T-helper 9 cell (primary cell): Measurements from ENCODE around the gene SNX9.
"Not testable (repeated sequence)": the region's sequence is repeated elsewhere in the genome, so short reads cannot be mapped to it uniquely, and the experiment has no call there.

Source experiments
- DNase-seq: peaks from one replicate; pipeline ENCODE4 v3.0.0-alpha.2; 2020

Gene SNX9

DNA sequence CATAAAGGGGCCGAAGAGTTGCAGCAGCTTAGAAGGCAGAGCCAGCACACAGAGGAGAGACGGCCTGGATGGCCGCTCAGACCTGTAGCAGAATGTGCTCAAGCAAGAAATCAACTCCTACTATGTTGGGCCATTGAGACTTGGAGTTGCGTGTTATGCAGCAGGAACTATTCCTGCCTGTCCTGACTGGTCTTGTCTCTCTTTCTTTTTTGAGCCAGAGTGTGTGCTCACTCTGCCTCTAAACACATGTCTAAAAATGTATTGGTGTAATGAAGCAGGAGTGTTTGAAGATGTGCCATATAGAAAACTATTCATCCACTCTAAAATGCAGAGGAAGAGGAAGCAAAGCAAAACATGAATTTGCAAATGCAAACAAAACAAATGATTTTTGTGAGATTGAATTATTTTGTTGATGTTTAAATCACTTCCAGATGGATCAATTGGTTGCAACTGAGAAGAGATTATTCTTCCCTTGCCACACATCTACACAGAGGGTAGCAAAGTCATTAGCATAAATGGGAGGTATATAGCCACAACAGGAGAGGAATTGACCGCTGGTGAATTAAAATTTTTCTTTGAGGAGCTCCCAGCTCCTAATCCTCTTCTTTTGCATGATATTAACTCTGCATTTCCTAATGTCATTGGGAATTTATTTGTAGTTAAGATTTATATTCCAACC is 138.2 kb downstream of the SNX9 start:
- DNase-seq, result no peak

DNA sequence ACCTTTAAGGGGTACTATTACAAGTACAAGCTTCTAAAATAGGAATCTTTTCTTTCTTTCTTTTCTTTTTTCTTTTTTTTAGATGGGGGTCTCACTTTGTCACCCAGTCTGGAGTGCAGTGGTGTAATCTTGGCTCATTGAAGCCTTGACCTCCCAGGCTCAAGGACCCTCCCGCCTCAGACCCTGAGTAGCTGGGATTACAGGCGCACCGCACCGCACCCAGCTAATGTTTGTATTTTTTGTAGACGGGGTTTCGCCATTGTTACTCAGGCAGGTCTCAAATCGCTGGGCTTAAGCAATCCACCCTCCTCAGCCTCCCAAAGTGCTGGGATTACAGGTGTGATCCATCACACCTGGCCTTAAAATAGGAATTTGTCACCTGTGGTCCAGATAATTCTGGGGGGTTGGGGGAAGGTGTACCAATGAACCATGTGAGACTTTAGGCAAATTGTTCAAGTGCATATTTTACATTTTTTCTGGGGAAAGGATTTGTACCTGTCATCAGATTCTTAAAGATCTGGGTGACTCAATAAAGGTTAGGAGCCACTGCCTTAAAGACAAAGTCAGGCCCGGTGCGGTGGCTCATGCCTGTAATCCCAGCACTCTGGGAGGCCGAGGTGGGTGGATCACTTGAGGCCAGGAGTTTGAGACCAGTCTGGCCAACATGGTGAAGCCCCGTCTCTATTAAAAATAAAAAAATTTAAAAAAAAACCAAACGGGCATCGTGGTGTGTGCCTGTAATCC is 139.0 kb downstream of the SNX9 start:
- DNase-seq, result no peak

DNA sequence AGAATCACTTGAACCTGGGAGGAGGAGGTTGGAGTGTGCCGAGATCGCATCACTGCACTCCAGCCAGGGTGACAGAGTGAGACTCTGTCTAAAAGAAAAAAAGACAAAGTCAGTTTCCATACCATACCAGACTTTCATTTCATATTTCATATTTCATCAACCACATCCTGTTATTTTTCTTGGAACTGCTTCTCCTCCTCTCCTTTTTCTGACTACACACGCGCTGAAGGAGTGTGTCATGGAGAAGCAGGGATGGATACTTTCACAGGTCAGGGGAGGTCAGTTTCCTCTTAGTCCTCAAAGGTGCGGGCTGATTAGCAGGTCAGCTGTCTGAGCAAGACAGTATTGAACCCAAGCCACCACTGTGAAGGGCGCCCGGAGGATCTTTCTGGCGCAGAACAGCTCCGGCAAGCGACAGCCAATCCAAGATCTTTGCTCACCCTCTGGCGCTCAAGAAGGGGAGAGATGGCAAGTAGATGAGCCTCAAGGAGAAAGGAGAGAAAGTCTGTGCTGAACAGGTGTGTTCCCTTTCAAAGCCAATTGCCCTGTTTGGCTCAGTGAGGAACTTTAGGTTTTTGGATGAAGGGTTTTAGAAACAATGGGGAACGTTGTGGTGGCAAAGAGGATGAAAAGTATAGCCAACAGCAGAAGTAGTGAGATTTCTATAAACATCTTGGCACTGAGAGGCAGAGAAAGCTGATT is 139.7 kb downstream of the SNX9 start:
- DNase-seq, result no peak

DNA sequence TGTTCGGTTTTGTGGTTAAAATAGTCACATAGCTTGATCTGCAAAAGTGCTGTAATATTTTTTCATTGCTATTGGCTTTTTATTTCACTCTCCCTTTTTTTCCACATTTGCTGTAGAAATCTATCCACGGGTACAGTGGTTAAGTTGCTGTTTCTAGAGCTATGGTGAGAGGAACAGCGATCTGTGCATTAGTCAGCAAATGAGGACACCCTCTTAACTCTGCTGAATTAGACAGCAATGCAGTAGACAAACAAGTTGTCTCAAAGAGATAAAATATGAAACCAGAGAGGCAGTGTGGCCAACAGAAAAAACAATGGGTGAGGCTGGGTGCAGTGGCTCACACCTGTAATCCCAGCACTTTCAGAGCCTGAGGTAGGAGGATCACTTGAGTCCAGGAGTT is 141.1 kb downstream of the SNX9 start:
- DNase-seq, result no peak

DNA sequence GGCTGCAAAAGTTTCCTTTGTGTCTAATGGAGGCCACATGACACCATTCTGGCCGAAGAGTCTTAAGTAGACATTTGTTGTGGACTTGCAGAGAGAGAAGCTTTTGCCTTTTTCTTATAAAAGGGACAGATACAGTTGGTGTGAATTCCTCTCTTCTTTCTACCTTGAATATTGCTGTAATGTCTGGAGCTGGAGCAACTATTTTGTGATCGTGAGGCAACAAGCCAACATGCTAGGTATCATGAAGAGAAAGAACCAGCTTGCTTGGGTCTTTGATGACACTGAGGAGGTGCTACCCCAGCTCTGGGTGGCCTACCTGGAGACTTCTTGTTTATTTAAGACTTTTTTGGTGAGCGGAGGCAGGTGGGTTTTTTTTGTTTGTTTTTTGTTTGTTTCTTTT is 142.3 kb downstream of the SNX9 start:
- DNase-seq, result no peak

DNA sequence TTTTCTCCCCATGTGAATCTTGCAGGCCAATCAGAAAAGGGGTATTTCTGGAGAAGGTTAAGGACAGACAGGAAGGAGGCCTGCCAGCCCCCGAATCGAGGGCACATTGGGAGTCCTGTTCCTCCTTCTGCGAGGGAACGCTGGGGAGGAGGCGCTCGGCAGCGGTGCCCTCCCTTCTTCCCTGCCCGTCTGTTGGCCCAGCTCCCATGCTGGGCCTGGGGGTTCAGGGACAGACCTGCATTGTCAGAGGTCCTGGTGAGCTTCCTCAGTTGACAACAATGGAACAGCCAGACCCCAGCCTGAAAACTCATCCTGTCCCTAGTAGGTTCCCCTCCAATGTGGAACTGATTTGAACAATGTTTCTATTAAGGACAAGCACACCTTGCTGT is 143.5 kb downstream of the SNX9 start:
- no peak for DNase-seq

DNA sequence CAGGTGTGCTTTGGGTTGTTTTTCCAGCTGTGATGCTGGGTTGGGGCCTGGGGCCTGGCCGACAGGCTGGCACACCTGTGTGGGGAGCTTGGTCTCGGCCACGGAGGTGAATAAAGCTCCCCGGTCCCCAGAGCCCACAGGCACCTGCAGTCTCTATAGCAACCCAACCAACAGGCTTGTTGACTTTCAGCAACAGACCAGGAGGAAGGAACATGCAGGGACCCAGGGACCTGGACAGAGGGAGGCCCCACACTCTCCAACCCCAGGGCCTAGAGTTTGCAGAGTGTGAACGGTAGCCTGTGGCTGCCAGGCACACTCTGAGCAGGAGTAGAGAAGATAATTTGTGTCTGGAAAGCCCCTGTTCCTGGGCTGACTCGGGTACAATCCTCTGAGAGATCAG is 144.0 kb downstream of the SNX9 start:
- DNase-seq, result no peak

DNA sequence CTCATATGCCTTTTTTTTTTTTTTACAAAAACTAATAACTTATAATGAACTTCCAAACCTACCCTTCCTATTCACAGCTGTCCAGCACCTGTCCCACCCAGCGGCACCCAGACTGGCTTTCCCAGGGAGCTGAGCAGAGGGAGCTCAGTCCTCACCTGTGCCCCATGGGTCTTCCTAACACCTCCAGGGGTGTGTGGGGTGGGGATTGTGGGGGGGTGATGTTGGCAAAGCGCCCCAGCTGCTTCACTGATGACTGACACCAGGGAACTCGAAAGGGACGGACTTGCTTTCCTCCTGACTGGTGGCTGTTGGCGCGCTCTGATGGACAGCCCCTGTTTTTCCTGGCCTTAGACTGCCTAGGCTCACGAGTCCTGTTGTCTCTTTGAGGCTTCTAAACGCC is 144.4 kb downstream of the SNX9 start:
- no peak for DNase-seq

DNA sequence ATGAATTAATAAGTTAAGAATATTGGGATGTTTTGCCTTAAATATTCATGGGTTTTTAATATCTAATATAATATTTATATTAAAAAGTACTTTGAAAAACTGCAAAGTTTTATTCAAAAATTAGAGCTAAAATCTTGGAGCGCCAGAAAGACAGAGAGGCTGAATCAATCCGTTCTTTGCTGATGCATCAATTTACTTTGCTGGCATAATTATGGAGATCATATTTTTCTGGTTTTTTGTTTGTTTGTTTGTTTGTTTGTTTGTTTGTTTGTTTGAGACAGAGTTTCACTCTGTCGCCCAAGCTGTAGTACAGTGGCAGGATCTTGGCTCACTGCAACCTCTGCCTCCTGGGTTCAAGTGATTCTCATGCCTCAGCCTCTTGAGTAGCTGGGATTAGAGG is 149.1 kb downstream of the SNX9 start:
- not testable (repeated sequence) for DNase-seq

DNA sequence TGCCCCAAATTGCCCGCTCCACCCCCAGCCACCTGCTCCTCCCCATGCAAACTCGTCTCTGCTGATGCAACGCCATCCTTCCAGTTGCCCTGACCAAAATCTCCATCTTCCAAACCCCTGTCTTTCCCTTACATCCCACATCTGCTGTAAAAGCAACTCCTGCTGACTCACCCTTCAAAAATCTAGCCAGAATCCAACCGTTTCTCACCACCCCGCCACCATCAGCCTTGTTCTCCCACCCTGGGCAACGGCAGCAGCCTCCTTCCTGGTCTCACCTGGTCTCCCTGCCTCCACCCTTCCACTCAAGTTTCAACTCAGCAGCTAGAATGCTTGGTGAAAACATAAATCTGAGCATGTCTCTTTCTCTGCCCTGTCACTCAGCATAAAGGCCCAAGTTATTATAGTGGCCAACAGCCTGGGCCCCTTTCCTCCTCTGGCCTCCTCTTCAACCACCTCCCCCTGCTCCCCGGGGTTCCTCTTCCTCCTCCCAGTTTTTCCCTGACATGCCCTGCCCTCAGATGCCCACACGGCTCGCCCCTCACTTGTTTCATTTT is 151.4 kb downstream of the SNX9 start:
- DNase-seq, result no peak

DNA sequence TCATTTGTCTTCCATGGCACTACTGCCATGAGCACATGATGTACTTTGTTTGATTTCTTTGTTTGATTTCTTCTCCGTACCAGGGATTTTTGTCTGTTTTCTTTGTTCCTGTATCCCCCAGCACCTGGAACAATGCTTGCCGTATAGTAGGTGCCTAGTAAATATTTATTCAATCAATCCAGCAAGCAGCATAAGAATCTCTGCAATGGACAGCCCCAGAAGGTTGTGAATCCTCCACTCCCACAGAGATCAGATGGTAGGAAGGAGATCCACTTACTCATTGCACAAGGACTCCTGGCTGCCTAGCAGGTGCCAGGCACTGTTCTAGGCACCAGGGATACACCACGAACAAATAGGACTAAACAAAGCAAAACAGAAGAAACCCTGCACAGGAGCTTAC is 151.9 kb downstream of the SNX9 start:
- DNase-seq, result no peak

DNA sequence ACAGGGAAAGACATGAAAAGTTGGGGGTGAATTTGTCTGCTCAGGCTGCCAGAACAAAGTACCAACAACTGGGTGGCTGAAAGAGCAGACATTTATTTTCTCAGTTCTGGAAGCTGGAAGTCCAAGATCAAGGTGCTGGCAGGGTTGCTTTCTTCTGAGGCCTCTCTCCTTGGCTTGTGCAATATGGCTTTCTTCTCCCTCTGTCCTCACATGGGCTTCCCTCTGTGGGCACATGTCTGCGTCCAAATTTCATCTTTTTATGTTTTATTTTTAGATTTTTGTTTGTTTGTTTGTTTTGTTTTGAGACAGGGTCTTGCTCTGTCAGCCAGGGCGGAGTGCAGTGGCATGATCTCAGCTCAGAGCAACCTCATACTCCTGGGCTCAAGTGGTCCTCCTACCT is 152.4 kb downstream of the SNX9 start:
- no peak for DNase-seq

DNA sequence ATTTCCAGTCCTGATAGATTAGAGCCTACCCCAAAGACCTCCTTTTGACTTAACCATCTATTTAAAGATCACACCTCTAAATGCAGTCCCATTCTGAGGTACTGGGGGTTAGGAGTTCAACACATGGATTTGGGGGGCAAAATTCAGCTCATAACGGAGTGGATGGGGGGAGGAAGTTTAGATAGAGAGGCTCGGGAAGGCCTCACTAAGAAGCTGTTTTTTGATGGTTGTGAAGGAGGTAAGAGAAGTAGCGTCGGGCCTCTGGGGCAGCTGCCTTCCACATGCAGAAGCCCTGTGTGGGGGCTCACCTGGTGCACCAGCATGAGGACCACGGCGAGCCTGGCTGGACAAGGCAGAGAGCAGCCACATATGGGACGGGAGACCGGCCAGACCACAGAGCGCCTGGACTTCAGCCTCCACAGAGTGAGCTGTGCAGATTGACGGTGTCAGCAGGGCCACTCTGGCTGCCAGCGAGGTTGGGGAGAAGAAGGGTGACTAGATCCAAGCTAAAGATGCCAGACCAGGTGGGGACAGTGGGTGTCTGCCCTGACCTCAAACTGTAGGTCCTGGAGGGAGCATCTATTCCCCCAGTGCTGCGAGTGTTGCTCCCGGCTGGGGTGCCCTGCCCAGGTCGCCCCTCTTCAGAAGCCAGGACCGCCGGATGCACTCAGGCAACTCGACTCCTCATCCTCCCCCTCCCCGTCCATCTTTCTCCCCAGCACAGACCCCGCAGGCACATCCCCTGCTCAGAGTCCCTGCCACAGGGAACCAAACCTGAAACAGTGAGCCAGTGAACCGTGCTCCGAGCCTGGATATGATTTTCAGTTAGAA is 153.5 kb downstream of the SNX9 start:
- DNase-seq, result no peak

DNA sequence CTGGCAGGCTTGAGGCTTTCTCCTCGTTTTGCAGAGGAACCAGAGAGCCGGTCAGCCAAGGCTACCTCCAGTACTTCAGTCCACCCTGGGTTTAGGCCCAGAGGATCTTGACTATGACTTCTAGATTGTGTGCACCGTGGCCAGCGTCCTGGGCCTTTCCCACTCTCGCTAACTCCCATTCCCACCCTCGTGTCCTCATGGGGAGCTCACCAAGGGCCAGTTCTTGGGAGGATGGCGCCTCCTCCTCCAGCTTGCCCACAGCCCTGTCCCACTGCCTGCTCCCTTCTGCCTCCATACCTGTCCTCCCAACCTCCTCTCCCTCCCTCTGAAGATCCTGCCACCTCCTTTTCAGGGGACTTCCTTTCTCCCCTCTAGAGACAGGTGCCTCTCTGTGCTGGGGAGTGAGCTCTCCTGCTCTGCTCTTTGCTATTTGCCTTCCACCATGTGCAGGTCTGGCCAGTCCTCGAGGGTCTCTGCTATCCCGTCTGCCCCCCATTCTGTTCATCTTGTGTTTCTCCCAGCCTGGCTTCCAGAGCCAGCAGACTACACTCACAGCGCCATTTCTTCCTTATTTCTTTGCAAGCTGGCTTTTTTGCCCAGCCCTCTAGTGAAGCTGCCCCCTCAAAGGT is 154.2 kb downstream of the SNX9 start:
- DNase-seq, result no peak

DNA sequence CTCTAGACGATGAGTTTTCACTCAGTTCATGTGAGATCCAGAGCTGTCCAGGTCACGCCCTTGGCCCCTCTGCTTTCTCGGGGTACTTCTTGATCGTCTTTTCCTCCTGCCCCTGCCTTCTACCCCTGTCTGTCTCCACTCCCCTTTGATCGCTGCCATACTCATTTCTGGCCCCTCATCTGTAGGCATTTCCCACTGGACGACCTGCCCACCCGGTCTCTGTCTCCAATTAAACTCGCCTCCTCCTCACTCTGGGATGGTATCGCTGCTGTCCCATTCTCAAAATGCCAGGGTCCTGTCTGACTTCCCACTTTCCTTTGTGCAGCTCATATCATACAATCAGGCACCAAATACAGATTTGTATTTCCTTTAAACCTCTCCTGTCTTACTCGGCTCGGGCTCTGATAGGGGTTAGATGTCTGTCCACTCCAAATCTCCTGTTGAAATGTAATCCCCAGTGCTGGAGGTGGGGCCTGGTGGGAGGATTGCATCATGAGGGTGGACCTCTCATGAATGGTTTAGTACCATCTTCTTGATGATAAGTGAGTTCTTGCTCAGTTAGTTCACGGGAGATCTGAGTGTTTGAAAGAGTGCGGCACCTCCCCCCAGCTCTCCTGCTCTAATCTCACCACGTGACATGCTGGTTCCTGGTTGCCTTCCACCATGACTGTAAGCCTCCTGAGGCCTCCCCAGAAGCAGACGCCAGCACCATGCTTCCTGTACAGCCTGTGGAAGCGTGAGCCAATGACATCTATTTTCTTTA is 155.2 kb downstream of the SNX9 start:
- no peak for DNase-seq

DNA sequence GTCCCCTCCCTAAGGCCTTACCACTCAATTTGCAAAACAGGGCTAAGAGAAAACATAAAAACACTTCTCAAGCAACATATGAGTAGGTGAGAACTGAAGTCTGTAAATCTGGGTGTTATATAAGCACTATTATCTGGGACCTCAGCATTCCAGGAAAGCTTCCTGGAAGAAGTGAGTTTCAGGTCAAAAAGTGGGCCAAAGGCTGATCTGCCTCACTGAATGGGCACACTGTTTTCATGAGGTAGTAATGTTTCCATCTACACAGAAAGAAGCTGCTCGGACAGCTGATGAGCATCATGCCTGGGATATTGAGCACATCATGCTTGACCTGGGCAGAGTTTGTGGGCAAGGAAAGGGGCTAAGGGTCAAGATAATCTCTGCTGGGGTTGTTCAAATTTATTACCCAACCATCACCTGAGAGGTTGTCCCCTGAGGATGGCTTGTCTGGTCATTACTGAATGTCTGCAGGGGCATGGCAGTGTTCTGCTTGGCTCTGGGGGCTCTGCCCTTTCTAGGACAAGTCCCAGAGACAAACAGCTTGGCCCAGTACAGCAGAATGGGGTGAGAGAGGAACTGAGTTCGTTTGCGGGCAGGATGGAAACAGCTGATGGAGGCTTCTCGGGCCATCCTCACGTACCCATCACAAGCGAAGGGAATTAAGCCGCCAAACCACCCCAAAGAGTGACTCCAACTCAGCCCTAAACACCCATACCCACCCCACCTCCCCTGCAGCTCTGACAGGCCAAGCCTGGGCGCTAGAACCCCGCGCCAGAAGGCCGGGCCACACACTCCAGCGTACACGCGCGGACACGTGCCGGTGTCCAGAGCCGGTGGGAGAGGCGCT is 157.5 kb downstream of the SNX9 start:
- no peak for DNase-seq

DNA sequence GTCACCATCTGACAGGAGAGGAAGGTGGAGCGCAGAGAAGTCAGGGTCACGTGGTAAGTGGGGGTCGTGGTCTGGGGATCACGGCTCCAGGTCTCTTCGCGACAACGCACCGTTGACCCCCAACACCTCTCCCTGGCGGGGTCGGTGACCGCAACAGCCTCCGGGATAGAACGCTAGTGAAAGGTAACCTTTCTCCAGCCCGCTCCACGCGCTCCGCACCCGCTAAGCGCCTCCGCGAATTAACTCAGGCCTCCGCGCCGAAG is 158.0 kb downstream of the SNX9 start:
- peak; percentile 8 for DNase-seq

DNA sequence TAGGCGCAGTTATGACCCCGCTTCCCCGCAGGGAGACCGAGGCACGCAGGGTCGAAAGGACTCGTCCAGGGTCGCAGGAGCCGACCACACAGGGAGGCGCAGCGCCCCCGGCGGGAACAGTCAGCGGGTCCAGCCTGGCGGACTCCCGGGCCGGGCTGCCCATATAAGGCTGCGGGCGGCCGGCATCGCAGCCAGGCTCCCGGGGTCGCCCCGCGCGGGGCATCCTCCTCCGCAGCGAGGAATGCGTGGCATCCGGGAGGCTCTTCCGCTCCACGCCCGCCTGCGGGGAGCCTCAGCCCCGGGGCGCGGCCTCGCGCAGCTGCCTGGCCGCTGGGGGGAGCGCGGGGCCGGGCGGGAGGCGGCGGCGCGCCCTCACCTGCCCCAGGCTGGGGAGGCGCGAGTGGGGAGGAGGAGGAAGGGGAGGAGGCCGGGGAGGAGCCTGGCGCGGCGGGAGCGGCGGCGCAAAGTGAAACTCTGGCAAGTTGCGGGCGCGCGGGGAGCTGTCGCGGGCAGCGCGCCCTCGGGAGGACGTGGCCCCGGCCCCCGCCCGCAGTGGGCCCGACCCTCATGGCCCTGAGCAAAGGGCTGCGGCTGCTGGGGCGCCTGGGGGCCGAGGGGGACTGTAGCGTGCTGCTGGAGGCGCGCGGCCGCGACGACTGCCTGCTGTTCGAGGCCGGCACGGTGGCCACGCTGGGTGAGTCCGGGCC is 158.5 kb downstream of the SNX9 start, which contains the start of gene SYNJ2:
Gene SYNJ2 (plus strand): TSS at position 469 of the 707 bp plus-strand sequence. CDS start 99 bp downstream, at position 568.
- peak; percentile 76 for DNase-seq

DNA sequence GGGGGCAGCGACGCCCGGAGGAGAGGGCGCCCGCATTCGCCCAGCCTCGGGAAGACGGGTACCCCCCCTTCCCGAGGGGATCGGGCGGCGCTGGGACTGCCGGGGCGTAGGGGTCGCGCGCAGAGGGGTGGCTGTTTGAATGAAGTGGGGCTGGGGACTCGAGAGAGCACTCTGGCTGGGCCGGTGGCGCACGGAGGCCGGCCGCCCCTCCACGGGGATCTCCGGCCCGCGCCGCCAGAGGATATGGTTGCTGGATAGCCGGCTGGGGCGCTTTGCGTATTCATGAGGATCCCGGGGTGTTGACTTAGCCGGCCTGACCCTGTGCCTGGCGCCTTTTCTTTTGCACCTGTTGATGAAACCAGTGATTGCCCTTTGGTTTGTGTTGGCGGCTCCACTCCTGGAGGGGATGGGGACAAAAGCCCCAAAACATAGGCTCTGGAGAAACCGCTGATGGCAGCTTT is 159.1 kb downstream of the SNX9 start:
- DNase-seq, result peak; percentile 29
